Gastroesophageal sphincter (tissue), 3 donors: ENCODE measurements around the gene BRINP2.

ENCODE experiments used
- CTCF ChIP-seq, 4 experiments: fragments of 200-600 bp in 2 of 4; fragments of 450-650 bp in 2 of 4; sonication (generic) in 1 of 4; IDR thresholded peaks; one replicate each; pipeline ENCODE4 v1.5.1; 2017 to 2019; ENCODE audit warnings: antibody characterized with exemption in 4 of 4, mild to moderate bottlenecking in 2 of 4, moderate library complexity in 2 of 4
- POLR2A ChIP-seq, 2 donors: fragments of 450-650 bp; IDR thresholded peaks; one replicate each; pipeline ENCODE4 v1.6.1; 2017; ENCODE audit warnings: antibody characterized with exemption in 2 of 2, mild to moderate bottlenecking in 2 of 2, moderate library complexity in 1 of 2
- POLR2AphosphoS5 ChIP-seq: sonication (generic); formaldehyde crosslinking; IDR thresholded peaks from one replicate; pipeline ENCODE4 v1.6.1; 2017; ENCODE audit warnings: antibody characterized with exemption

- TF ChIP-seq CTCF (IDR thresholded peaks at IDR 0.05): no peak
- peak; percentile 96 for TF ChIP-seq POLR2AphosphoS5
- TF ChIP-seq POLR2A (IDR thresholded peaks at IDR 0.05): no peak
Observed at GRCh38 chr1:177209357-177209756, 38.6 kb downstream of the BRINP2 start.
